ENCODE results near the gene SIDT2.
A peak's percentile ranks its signal among the peaks of the same experiment; 100 is the strongest.

SIDT2 gene

GRCh38 chr11:117170210-117170609 lies 8.3 kb upstream of the SIDT2 start:
- no peaks in the 10 kb centered on the region for H3K27me3 Mint-ChIP-seq (ENCODE audit: low read depth, poor library complexity)
- peak overlapping the region; percentile 88 for H3K27ac Mint-ChIP-seq
- no peak for TF ChIP-seq CTCF (IDR thresholded peaks at IDR 0.05)
- DNase-seq = no peak
- peak overlapping the region; percentile 66 for H3K4me3 Mint-ChIP-seq
- H3K9me3 Mint-ChIP-seq = no peaks in the 10 kb centered on the region
- peaks cover 32% of the 10 kb centered on the region for H3K36me3 Mint-ChIP-seq (ENCODE audit: low read depth)
- peaks cover 59% of the 10 kb centered on the region for H3K4me1 Mint-ChIP-seq

- H3K4me1 Mint-ChIP-seq = peaks cover 64% of the 10 kb centered on the region
- no peak for DNase-seq
- no peak for TF ChIP-seq CTCF (IDR thresholded peaks at IDR 0.05)
- no peaks in the 10 kb centered on the region for H3K9me3 Mint-ChIP-seq
- peak overlapping the region; percentile 83 for H3K27ac Mint-ChIP-seq
- H3K4me3 Mint-ChIP-seq = no peak overlapping the region
- peaks cover 24% of the 10 kb centered on the region for H3K36me3 Mint-ChIP-seq (ENCODE audit: low read depth)
- H3K27me3 Mint-ChIP-seq (ENCODE audit: low read depth, poor library complexity) = no peaks in the 10 kb centered on the region
Observed at GRCh38 chr11:117171007-117171403, 7.5 kb upstream of the SIDT2 start.

GRCh38 chr11:117171404-117172061 lies 7.0 kb upstream of the SIDT2 start:
- Mint-ChIP-seq H3K27ac (peak overlapping the region; percentile 98), H3K27me3 (ENCODE audit: low read depth, poor library complexity) (no peaks in the 10 kb centered on the region), H3K4me3 (peak overlapping the region; percentile 60), H3K9me3 (no peaks in the 10 kb centered on the region), H3K4me1 (peaks cover 64% of the 10 kb centered on the region), H3K36me3 (ENCODE audit: low read depth) (peaks cover 19% of the 10 kb centered on the region)
- DNase-seq = no peak
- TF ChIP-seq CTCF (IDR thresholded peaks at IDR 0.05) = no peak

- no peaks in the 10 kb centered on the region for H3K9me3 Mint-ChIP-seq
- H3K4me1 Mint-ChIP-seq = peaks cover 68% of the 10 kb centered on the region
- DNase-seq = no peak
- H3K27ac Mint-ChIP-seq = peak overlapping the region; percentile 87
- TF ChIP-seq CTCF (IDR thresholded peaks at IDR 0.05) = no peak
- H3K27me3 Mint-ChIP-seq (ENCODE audit: low read depth, poor library complexity) = no peaks in the 10 kb centered on the region
- peak overlapping the region; percentile 6 for H3K4me3 Mint-ChIP-seq
- H3K36me3 Mint-ChIP-seq (ENCODE audit: low read depth) = peaks cover 8% of the 10 kb centered on the region
Observed at GRCh38 chr11:117172724-117173421, 5.7 kb upstream of the SIDT2 start.

- peak overlapping the region; percentile 69 for H3K27ac Mint-ChIP-seq
- no peaks in the 10 kb centered on the region for H3K9me3 Mint-ChIP-seq
- no peak overlapping the region for H3K4me3 Mint-ChIP-seq
- no peaks in the 10 kb centered on the region for H3K36me3 Mint-ChIP-seq (ENCODE audit: low read depth)
- no peak for DNase-seq
- H3K27me3 Mint-ChIP-seq (ENCODE audit: low read depth, poor library complexity) = peaks cover 3% of the 10 kb centered on the region
- TF ChIP-seq CTCF (IDR thresholded peaks at IDR 0.05) = no peak
- H3K4me1 Mint-ChIP-seq = peaks cover 72% of the 10 kb centered on the region
Observed at GRCh38 chr11:117175104-117175503, 3.4 kb upstream of the SIDT2 start.

GRCh38 chr11:117175781-117176180 lies 2.8 kb upstream of the SIDT2 start:
- H3K27me3 Mint-ChIP-seq (ENCODE audit: low read depth, poor library complexity) = peaks cover 3% of the 10 kb centered on the region
- H3K27ac Mint-ChIP-seq = no peak overlapping the region
- TF ChIP-seq CTCF (IDR thresholded peaks at IDR 0.05) = no peak
- DNase-seq = no peak
- no peaks in the 10 kb centered on the region for H3K36me3 Mint-ChIP-seq (ENCODE audit: low read depth)
- peaks cover 72% of the 10 kb centered on the region for H3K4me1 Mint-ChIP-seq
- H3K9me3 Mint-ChIP-seq = no peaks in the 10 kb centered on the region
- no peak overlapping the region for H3K4me3 Mint-ChIP-seq

Data from nephron progenitor cell (in vitro differentiated cells).